Activated CD8-positive, alpha-beta memory T cell treated with anti-CD3 and anti-CD28 coated beads, Interleukin-2, amount 50 U/mL, for 4 hours (primary cell): ENCODE data around the gene IQGAP3.
"Not testable (repeated sequence)": the region's sequence is repeated elsewhere in the genome, so short reads cannot be mapped to it uniquely, and the experiment has no call there.

Experiments
- DNase-seq: peaks from one replicate; pipeline ENCODE4 v3.0.0-alpha.2; 2020

The IQGAP3 gene

DNA sequence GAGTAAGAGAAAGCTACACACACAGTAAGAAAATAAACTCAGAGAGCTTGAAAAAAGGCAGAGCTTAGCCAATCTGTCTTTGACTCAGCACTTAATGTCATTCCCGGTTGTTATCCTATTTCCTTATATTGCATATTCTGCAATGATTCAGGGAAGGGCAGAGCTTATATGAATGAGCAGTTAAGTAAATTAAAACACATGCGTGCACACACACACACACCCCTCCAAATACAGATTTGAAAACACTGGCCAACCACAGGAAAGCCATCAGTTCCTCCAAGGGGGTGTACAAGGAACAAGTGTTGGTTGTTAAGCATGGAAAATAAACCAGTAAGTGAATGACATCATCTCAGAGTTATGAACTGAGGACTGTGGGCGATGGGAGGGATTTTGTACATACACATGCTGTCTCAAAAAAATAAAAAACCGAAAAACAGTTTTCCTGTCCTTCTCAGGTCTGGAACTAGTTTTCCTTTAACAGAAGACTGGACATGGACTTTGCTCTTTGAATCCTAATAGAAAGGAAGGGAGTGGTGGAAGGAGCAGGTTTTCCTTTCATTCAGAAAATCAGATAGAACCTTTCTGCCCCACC, 1.0 kb downstream of the IQGAP3 start:
- DNase-seq: no peak

GRCh38 chr1:156566436-156566835, 5.9 kb downstream of the IQGAP3 start:
- no peak for DNase-seq

DNA sequence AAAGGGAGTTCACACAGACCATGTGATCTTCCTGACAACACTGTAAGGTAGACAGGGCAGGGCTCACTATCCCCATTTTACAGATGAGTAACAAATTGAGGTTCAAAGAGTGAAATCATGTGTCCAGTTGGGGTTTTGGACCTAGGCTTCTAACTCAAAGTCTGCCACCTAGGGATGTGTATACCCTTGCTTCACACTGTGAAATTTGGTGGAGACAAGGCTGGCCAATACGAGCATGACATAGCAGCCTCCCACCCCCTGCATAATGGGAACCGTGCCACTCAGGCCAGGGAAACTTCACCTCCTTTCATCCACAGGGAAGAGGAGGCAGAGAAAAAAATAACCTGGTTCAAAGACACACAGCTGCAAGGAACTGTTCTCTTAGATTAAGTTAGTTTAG, 6.8 kb downstream of the IQGAP3 start:
- no peak for DNase-seq

DNA sequence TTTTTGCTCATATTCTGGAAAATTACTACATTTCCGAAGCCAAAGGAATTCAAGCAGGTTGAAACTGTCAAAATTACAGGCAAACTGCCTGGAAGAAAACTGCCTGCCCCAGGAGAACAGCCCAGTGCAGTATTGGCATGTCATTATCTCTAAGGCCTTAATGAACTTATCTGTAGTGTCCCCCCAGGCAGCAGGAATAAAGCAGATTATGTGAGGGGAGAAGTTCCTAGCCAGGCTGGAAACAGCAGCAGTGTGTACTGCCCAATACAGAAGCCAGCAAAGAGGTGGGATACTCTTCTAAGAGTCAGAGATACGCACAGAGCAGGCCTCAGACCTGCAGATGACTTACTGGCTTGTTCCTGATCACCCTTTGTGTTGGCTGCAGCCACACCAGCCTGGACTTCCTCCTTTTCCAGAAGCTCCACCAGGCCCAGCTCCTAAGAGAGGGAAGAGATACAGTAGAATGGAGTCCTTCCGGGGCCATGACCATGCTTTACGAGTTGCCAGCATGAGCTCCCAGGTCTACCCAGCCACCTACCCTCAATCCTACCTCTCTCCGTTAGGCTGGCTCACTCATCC, 11.7 kb downstream of the IQGAP3 start:
- DNase-seq: no peak

DNA sequence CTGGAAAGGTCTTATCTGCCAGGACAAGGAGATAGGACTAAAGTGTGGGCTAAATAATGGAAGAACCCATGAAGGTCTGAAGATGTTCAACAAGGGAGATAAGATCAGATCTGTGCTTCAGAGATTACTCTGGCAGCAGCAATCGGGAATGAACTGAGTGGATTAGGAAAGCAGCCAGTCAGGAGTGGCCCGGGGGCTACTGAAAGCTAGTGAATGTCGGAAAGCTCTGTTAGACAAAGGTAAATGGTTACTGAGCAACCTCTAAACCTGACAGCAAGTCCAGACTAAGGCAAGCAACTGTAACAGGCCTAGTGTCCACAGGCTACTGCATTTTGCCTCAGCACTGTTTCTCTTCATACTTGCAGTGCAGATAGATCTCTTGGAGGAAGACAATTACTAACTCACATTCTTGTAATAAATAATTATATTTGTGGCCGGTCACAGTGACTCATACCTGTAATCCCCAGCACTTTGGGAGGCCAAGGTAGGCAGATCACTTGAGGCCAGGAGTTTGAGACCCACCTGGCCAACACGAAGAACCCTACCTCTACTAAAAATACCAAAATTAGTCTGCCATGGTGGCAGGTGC, 12.5 kb downstream of the IQGAP3 start:
- DNase-seq: no peak

GRCh38 chr1:156559086-156559796, 13.1 kb downstream of the IQGAP3 start:
- no peak for DNase-seq

DNA sequence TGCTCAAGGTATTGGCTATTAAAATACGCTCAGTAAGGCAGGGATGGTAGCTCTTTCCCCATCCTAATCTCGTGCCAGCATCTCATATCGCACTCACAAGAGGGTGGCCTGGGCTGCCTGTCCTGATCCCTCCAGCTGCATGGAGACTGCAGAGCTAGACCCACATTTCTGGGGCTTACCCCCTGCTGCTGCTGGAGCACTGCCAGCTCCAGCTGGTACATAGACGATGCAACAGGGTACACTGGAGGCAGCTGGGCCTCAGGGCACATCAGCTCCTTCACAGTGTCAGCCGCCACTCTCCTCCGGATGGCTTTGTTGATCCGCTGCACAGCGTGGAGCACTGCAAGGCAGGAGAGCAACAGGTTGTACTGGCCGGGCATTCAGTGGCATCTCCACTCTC, 16.0 kb downstream of the IQGAP3 start:
- no peak for DNase-seq

- DNase-seq: no peak
Measured at GRCh38 chr1:156555715-156556114, 16.6 kb downstream of the IQGAP3 start.

GRCh38 chr1:156554971-156555370, 17.4 kb downstream of the IQGAP3 start:
- no peak for DNase-seq

DNA sequence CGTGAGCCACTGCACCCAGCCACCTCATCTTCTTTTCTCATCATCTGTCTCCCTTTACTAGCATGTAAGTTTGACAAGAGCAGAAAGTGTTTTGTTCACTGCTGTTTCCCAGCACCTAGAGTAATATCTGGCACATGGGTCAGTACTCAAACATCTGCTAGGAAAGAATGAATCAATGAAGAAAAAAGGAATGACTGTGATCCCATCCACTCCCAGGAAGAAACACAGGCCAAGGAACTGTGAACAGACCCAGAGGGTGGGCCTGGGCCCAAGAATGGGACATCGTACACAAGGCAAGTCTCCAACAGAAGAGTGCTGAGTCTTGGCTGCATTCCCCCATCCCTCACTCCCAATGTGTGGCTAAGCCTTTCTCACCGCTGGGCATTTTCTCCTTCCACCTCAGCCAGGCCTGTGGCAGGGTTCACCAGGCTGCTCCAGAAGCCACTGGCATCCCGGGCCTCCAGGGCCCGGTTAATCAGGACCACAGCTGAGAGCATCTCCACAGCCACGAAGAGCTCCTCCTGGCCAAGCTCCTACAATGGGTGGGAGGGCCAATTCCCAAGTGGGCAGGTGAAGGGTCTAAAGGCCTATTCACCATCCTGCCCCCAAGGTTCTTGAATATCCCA, 18.4 kb downstream of the IQGAP3 start:
- no peak for DNase-seq

DNA sequence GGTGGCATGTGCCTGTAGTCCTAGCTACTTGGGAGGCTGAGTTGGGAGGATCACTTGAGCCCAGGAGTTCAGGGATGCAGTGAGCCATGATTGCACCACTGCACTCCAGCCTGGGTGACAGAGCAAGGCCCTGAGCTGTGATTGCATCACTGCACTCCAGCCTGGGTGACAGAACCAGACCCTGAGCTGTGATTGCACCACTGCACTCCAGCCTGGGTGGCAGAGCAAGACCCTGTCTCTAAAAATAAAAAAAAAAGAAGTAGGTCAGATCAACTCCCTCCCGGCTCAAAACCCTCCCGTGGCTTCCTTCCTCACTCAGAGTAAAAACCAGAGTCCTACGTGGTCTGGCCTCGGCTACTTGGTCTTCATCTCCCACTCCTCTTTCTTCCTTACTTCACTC, 19.4 kb downstream of the IQGAP3 start:
- not testable (repeated sequence) for DNase-seq

DNA sequence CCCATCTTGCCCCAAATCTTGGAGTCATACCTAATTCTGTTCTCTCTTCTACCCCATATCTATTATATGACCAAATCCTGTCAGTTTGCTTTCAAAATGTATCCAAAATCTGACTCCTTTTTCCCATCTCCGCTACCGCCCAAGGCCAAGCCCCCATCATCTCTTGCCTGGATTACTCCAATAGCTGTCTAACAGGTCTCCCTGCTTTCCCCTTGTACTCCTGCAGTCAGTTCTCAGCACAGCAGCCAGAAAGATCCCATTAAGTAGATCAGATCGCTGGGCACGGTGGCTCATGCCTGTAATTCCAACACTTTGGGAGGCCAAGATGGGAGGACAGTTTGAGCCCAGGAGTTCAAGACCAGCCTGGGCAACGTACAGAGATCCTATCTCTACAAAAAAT, 19.8 kb downstream of the IQGAP3 start:
- no peak for DNase-seq

- DNase-seq: no peak
Measured at GRCh38 chr1:156551869-156552268, 20.5 kb downstream of the IQGAP3 start.

GRCh38 chr1:156551066-156551643, 21.2 kb downstream of the IQGAP3 start:
- DNase-seq: no peak

- DNase-seq: no peak
Measured at GRCh38 chr1:156550346-156550745, 22.0 kb downstream of the IQGAP3 start.

DNA sequence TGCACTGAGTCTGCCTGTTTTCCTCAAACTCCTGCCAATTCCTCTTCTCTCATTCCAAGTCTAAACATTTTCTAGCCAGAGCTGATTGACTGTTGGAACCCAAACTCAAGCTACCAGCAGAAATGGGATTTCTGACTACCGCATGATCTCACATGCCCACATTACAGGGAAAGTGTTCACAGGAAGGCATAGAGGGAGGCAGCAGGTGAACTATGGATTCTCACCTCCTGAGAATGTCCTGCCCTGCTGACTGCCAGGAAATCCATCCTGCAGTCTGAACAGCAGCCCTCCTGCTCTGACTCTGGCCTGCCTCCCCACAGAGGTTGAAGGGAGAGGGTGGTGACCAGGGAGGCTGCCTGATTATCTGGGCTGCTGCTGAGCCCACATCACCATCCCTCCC, 22.5 kb downstream of the IQGAP3 start:
- no peak for DNase-seq

DNA sequence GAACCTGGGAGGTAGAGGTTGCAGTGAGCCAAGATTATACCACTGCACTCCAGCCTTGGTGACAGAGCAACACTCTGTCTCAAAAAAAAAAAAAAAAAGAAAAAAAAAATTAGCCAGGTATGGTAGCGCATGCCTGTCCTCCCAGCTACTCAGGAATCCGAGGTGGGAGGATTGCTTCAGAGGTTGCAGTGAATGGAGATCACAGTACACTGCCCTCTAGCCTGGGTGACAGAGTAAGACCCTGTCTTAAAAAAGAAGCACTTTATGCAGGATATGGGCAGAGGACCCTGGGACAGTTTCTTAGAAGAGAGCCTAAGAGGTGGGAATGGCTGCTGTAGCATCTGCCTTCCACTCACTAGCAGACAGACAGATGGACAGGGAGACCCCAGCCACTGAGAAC, 23.0 kb downstream of the IQGAP3 start:
- no peak for DNase-seq

DNA sequence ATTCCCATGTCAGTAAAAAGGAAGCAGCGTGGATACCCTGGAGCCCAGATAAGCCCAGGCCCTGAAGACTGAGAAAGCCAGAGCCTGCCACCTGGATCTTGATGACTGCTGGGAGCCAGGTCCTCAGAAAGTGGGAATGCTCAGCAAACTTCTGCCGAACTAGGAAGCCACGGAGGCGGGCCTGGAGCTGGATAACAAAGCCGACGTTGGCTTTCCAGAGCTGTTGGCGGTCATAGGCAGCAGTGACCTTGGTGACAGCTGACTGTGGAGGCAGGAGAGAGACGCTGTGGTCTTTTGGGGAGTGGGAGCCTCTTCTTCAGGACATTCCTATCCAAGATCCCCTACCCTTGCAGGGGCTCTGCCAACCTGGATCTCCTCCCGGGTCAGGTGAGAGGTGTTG, 24.4 kb downstream of the IQGAP3 start:
- no peak for DNase-seq

DNA sequence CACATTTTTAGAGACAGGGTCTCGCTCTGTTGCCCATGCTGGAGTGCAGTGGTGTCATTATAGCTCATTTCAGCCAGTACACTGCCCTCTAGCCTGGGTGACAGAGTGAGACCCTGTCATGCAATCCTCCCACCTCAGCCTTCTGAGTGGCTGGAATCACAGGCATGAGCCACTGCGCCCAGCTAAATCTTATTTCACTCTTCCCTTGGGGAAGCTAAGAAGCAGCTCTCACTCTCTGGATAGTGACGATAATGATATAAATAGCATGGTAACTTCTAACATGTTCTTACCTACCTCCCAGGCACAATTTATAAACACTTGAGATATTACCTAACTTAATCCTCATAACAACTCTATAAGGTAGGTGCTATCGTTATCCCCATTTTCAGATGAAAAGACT, 24.9 kb downstream of the IQGAP3 start:
- DNase-seq: no peak

- DNase-seq: no peak
Measured at GRCh38 chr1:156546267-156546666, 26.1 kb downstream of the IQGAP3 start.

GRCh38 chr1:156544592-156545102, 27.7 kb downstream of the IQGAP3 start:
- no peak for DNase-seq

DNA sequence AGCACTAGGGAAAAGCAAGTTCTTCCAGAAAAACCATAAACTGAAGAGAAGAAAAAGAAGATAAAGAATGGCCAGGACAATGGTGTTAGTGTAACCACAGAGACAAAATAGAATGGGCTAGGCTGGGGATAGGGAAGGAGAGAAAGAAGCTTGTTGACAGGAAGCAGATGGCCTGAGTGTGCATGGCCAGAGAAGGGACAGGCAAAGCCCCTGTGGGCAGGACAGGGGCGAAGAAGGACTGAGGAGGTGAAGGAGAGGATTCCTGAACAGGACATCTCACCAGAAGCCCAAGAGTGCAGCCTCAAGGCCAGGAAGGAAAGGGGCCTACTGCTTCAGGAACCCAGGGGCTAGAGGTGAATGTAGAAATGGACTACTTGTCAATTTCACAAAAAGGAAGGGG, 29.3 kb downstream of the IQGAP3 start:
- no peak for DNase-seq

DNA sequence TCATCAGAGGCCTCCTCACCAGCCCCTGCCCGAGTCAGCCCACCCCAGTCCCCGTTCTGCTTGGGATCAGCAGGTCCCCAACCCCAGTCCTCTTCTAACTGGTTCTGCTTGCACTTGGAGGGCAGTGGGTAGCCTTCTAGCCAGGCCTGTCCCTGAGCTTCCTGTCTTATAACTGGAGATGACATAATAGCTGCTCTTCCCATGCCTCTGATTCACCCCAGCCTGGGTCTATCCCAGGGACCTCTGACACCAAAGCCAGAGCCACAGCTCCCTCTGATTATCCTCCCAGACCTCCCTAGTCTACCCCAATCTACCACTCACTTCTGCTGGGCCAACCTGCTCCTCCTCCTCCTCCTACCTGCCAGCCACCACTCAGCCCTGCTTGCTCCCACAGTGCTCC, 31.4 kb downstream of the IQGAP3 start:
- DNase-seq: no peak
